Chondrocyte (in vitro differentiated cells): ENCODE results near the gene SLC25A41. TPM values are rescaled to one million over a fixed set of nuclear protein-coding genes. Genes with fewer than 3 reads are reported as not detected.
A peak's percentile ranks its signal among the peaks of the same experiment; 100 is the strongest.

Experiments
- DNase-seq: peaks from one replicate; pipeline ENCODE4 v3.0.0; 2021; ENCODE audit warnings: mixed read lengths, low spot score
- H3K27ac Mint-ChIP-seq: one replicate; pipeline ENCODE4 v1.8.0; 2021; ENCODE audit warnings: mild to moderate bottlenecking, moderate library complexity, mixed read lengths; ENCODE audit not compliant: unreplicated experiment
- H3K27me3 Mint-ChIP-seq: 2 replicates; pipeline ENCODE4 v1.8.0; 2021; ENCODE audit warnings: low read depth, mixed read lengths
- H3K36me3 Mint-ChIP-seq: 2 replicates; pipeline ENCODE4 v1.8.0; 2021; ENCODE audit warnings: low read depth, mixed read lengths
- H3K4me1 Mint-ChIP-seq: 2 replicates; pipeline ENCODE4 v1.8.0; 2021; ENCODE audit warnings: low read depth, mild to moderate bottlenecking, mixed read lengths
- H3K4me3 Mint-ChIP-seq: one replicate; pipeline ENCODE4 v1.8.0; 2021; ENCODE audit warnings: mild to moderate bottlenecking, moderate library complexity, mixed read lengths; ENCODE audit not compliant: unreplicated experiment
- H3K9me3 Mint-ChIP-seq: 2 replicates; pipeline ENCODE4 v1.8.0; 2021; ENCODE audit warnings: low read depth, mixed read lengths
- total RNA-seq: library from RNA; stranded (reverse); gene quantifications from 3 replicates; pipeline ENCODE4 v1.2.1, GENCODE V29; 2021
- TF ChIP-seq, protein P1 (sequence below): fragments of 200-600 bp; sonication (generic); IDR thresholded peaks from 2 replicates; pipeline ENCODE4 v1.5.0; 2021; ENCODE audit warnings: antibody characterized with exemption, mild to moderate bottlenecking, moderate library complexity

The SLC25A41 gene
- total RNA-seq, 1 donor from 2014 or later = 0.20 TPM

GRCh38 chr19:6423499-6424194, 9.9 kb downstream of the SLC25A41 start:
- Mint-ChIP-seq H3K4me3 (peak overlapping the region; percentile 85), H3K27me3 (no peaks in the 10 kb centered on the region), H3K4me1 (peaks cover 28% of the 10 kb centered on the region), H3K36me3 (peaks cover 7% of the 10 kb centered on the region), H3K9me3 (no peaks in the 10 kb centered on the region), H3K27ac (peak overlapping the region; percentile 91)
- TF ChIP-seq, protein P1, sequence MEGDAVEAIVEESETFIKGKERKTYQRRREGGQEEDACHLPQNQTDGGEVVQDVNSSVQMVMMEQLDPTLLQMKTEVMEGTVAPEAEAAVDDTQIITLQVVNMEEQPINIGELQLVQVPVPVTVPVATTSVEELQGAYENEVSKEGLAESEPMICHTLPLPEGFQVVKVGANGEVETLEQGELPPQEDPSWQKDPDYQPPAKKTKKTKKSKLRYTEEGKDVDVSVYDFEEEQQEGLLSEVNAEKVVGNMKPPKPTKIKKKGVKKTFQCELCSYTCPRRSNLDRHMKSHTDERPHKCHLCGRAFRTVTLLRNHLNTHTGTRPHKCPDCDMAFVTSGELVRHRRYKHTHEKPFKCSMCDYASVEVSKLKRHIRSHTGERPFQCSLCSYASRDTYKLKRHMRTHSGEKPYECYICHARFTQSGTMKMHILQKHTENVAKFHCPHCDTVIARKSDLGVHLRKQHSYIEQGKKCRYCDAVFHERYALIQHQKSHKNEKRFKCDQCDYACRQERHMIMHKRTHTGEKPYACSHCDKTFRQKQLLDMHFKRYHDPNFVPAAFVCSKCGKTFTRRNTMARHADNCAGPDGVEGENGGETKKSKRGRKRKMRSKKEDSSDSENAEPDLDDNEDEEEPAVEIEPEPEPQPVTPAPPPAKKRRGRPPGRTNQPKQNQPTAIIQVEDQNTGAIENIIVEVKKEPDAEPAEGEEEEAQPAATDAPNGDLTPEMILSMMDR = no peak
- no peak for DNase-seq

DNA sequence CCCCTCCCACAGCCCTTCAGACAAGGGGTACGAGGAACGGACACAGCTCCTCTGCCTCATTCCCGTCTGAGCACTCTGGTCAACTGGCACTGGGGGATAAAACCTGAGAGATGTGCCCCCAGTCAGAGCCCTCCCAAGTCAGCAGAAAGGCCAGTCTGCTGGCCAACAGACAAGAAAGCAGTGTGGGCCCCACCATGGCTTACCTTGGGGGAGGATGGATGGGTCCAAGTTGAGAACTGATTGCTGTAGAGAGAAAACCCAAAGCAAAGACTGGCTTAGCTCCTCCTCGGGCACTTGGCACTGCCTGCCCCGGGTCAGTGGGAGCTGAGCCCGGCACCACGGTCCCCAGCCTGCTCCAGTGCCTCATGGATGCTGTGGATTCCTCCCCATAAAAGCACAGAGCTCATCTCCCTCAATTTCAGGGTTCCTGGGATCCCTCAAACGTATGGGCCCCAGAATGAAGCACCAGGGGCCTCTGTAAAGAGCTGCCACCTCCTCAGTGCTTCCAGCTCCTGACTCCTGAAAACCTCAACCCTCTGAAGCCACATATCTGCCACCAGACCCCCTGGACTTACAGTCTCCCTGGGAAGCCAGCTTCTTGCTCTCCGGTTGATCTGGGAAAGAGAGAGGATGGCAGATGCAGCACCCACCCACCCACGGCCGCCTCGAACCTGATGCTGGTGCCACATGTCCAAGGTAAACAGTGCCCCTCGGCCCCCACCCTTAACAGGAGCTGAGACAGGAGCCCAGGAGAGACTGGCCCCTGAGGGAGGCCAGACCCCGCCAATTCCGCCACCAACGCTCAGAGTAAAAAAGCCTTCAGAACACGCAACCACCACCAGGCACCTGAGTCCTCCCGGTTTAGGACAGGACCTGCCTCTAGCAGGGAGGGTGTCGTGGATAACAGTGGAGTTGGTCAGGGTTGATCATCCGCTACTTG, 12.2 kb downstream of the SLC25A41 start:
- no peak overlapping the region for H3K4me3 Mint-ChIP-seq
- peak overlapping the region; percentile 36 for H3K27ac Mint-ChIP-seq
- peaks cover 9% of the 10 kb centered on the region for H3K36me3 Mint-ChIP-seq
- TF ChIP-seq, protein P1 = no peak
- H3K4me1 Mint-ChIP-seq = peaks cover 28% of the 10 kb centered on the region
- no peaks in the 10 kb centered on the region for H3K9me3 Mint-ChIP-seq
- H3K27me3 Mint-ChIP-seq = no peaks in the 10 kb centered on the region
- no peak for DNase-seq

GRCh38 chr19:6418562-6418932, 15.0 kb downstream of the SLC25A41 start:
- H3K36me3 Mint-ChIP-seq = peaks cover 16% of the 10 kb centered on the region
- H3K4me1 Mint-ChIP-seq = peaks cover 20% of the 10 kb centered on the region
- no peak overlapping the region for H3K27ac Mint-ChIP-seq
- no peak for DNase-seq
- H3K27me3 Mint-ChIP-seq = no peaks in the 10 kb centered on the region
- TF ChIP-seq, protein P1 = no peak
- H3K9me3 Mint-ChIP-seq = no peaks in the 10 kb centered on the region
- H3K4me3 Mint-ChIP-seq = no peak overlapping the region

GRCh38 chr19:6417713-6418561, 15.6 kb downstream of the SLC25A41 start:
- H3K9me3 Mint-ChIP-seq = no peaks in the 10 kb centered on the region
- H3K36me3 Mint-ChIP-seq = peaks cover 16% of the 10 kb centered on the region
- H3K27me3 Mint-ChIP-seq = no peaks in the 10 kb centered on the region
- peaks cover 14% of the 10 kb centered on the region for H3K4me1 Mint-ChIP-seq
- no peak overlapping the region for H3K4me3 Mint-ChIP-seq
- TF ChIP-seq, protein P1 = peak; percentile 72
- DNase-seq = no peak
- H3K27ac Mint-ChIP-seq = no peak overlapping the region
